ENCODE results near the gene PANK2. TPM values are rescaled to one million over a fixed set of nuclear protein-coding genes. Genes with fewer than 3 reads are reported as not detected.

Gene PANK2
- total RNA-seq, 1 experiment from 2014 or later: 41.6 TPM

- Histone ChIP-seq H3K4me2 (ENCODE audit: low read length) (no peak overlapping the region), H3K79me2 (ENCODE audit: insufficient read depth, low read length) (peaks cover 100% of the 10 kb centered on the region), H3K27ac (ENCODE audit: low read depth, low read length) (no peak overlapping the region), H3K36me3 (ENCODE audit: control insufficient read depth in 1 of 2, insufficient read depth in 2 of 2, low read length in 2 of 2) (peaks cover 0 to 6% of the 10 kb centered on the region in 2 experiments; a peak in 3 of 4 replicates), H3K4me3 (replicated peaks in 1 of 2; ENCODE audit: low read depth in 1 of 2, low read length in 2 of 2) (no peak overlapping the region), H2AFZ (ENCODE audit: low read depth, low read length, poor library complexity, severe bottlenecking) (no peak overlapping the region), H3K9me3 (ENCODE audit: control insufficient read depth in 1 of 2, insufficient read depth in 1 of 2, low read depth in 1 of 2, low read length in 2 of 2) (no peaks in the 10 kb centered on the region), H3K9ac (ENCODE audit: low read length) (no peak overlapping the region), H4K20me1 (ENCODE audit: insufficient read depth) (peaks cover 51% of the 10 kb centered on the region), H3K9me2 (ENCODE audit: insufficient read depth) (no peaks in the 10 kb centered on the region), H3K4me1 (ENCODE audit: control insufficient read depth in 1 of 2, insufficient read depth in 2 of 2, low read length in 2 of 2) (peaks cover 34 to 61% of the 10 kb centered on the region in 2 experiments), H3K27me3 (ENCODE audit: insufficient read depth, low read length) (no peaks in the 10 kb centered on the region)
- ATAC-seq: no peak
- CTCF ChIA-PET: interaction anchor here (1.2 kb wide), 1 partner anchor 42 kb away, joined by 3 read pairs; no protein-coding TSS in a partner anchor
- TF ChIP-seq CEBPB (IDR thresholded peaks at IDR 0.05; ENCODE audit: low read depth): no peak
- TF ChIP-seq YY1 (IDR thresholded peaks at IDR 0.05; ENCODE audit: extremely low read depth, insufficient replicate concordance, low read depth, low read length): no peak
- no peak for TF ChIP-seq SP1 (IDR thresholded peaks at IDR 0.05; ENCODE audit: low read depth)
- no peak for TF ChIP-seq POLR2A (IDR thresholded peaks at IDR 0.05; ENCODE audit: borderline replicate concordance, extremely low read depth, insufficient read depth, insufficient read length)
- no peak for TF ChIP-seq REST (IDR thresholded peaks at IDR 0.05; ENCODE audit: low read depth)
- no peak for TF ChIP-seq EZH2phosphoT487 (IDR thresholded peaks at IDR 0.05; ENCODE audit: borderline replicate concordance)
- TF ChIP-seq FOSL1 (IDR thresholded peaks at IDR 0.05; ENCODE audit: low read depth): no peak
- TF ChIP-seq ZBTB33 (IDR thresholded peaks at IDR 0.05; ENCODE audit: extremely low read depth, insufficient replicate concordance, low read length): no peak
- no peak for TF ChIP-seq RAD21 (IDR thresholded peaks at IDR 0.05; ENCODE audit: low read depth)
- TF ChIP-seq ATF3 (IDR thresholded peaks at IDR 0.05): no peak
- TF ChIP-seq ZFX (IDR thresholded peaks at IDR 0.05): no peak
- no peak for TF ChIP-seq JUND (IDR thresholded peaks at IDR 0.05)
- no peak for TF ChIP-seq EGR1 (IDR thresholded peaks at IDR 0.05; ENCODE audit: low read depth)
- TF ChIP-seq CTCF (IDR thresholded peaks at IDR 0.05 in 2 of 3, conservative IDR thresholded peaks at IDR 0.05 in 1 of 3; ENCODE audit: borderline replicate concordance in 1 of 3, insufficient read depth in 1 of 3, low read depth in 2 of 3, low read length in 2 of 3): no peak
- no peak for TF ChIP-seq POLR2AphosphoS5 (IDR thresholded peaks at IDR 0.05; ENCODE audit: low read depth, low read length)
- no peak for TF ChIP-seq EZH2 (IDR thresholded peaks at IDR 0.05)
- BruUV-seq (replicated peaks): no TSS peak
- DNase-seq (ENCODE audit: low read depth, low spot score): no peak
- intact Hi-C loops (cut with micrococcal nuclease): no loop called here
- POLR2A ChIA-PET: no interaction called here
- RAD21 ChIA-PET (ENCODE audit: low non-redundant PET in 1 of 2, low total read pairs in 2 of 2, uncharacterized antibody in 2 of 2, unreplicated experiment in 2 of 2): no interaction called here
Observed at GRCh38 chr20:3896853-3897583, 7.8 kb downstream of the PANK2 start.
